ENCODE measurements around the gene A4GALT.

DNA sequence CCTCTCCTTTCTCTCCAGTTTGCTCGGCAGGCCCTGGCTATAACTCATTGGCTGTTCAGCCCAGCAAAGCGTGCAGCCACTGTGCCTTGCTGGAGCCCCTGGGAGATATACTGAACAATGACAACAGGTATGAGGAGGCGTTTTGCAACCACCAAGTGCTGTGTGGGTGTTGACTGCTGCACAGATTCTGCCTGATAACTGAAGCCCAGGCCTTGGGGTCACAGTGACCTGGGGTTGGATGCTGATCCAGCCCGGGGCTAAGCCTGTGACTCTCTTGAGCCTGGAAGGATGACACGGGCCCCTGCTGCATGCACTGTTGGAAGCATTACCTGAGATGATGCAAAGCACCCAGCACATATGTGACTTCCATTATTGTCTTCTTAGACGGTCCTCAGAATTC, 13.7 kb upstream of the A4GALT start:
- TF ChIP-seq FOXK2 (IDR thresholded peaks at IDR 0.05) (no peak), SP1 (IDR thresholded peaks at IDR 0.05) (no peak), FOXA1 (IDR thresholded peaks at IDR 0.05) (no peak), FOXM1 (IDR thresholded peaks at IDR 0.05; ENCODE audit: borderline replicate concordance) (no peak), SUZ12 (IDR thresholded peaks at IDR 0.05) (no peak), ARNT (IDR thresholded peaks at IDR 0.05) (no peak), ELF4 (IDR thresholded peaks at IDR 0.05) (no peak)
- TF ChIP-seq, protein P1, sequence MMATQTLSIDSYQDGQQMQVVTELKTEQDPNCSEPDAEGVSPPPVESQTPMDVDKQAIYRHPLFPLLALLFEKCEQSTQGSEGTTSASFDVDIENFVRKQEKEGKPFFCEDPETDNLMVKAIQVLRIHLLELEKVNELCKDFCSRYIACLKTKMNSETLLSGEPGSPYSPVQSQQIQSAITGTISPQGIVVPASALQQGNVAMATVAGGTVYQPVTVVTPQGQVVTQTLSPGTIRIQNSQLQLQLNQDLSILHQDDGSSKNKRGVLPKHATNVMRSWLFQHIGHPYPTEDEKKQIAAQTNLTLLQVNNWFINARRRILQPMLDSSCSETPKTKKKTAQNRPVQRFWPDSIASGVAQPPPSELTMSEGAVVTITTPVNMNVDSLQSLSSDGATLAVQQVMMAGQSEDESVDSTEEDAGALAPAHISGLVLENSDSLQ (IDR thresholded peaks at IDR 0.05), result no peak

Measured in HEK293T (cell line).